Measurements from ENCODE around the gene ZNF324. TPM values are rescaled to one million over a fixed set of nuclear protein-coding genes. Genes with fewer than 3 reads are reported as not detected.
"Not testable (repeated sequence)": the region's sequence is repeated elsewhere in the genome, so short reads cannot be mapped to it uniquely, and the experiment has no call there.

The ZNF324 gene
- 10 to 100 TPM in 1 of 12 donors, 1 to 10 TPM in 10, not detected in 1; 3.8 to 11.7 (median 4.6) TPM for polyA plus RNA-seq (ENCODE audit: insufficient read length in 12 of 12)
- long read RNA-seq, donor 1, partial matches to known transcripts = 0 of 3 reads
- long read RNA-seq, donor 1, other reads (novel, unspliced or antisense) = 0 of 3 reads
- long read RNA-seq, donor 2, partial matches to known transcripts = 0 of 1 reads
- long read RNA-seq, donor 2, other reads (novel, unspliced or antisense) = 0 of 1 reads
- long read RNA-seq, donor 3 = 0 reads
- long read RNA-seq, donor 4 = 0 reads
- long read RNA-seq, donor 5 = 0 reads
- long read RNA-seq, donor 6, partial matches to known transcripts = 26 of 27 reads
- long read RNA-seq, donor 6, other reads (novel, unspliced or antisense) = 0 of 27 reads
- long read RNA-seq, donor 7 = 0 reads
- long read RNA-seq, donor 8, partial matches to known transcripts = 0 of 2 reads
- long read RNA-seq, donor 8, other reads (novel, unspliced or antisense) = 0 of 2 reads
- long read RNA-seq, donor 9 = 0 reads
- long read RNA-seq, donor 10, partial matches to known transcripts = 0 of 2 reads
- long read RNA-seq, donor 10, other reads (novel, unspliced or antisense) = 0 of 2 reads
- long read RNA-seq, donor 11 = 0 reads

DNA sequence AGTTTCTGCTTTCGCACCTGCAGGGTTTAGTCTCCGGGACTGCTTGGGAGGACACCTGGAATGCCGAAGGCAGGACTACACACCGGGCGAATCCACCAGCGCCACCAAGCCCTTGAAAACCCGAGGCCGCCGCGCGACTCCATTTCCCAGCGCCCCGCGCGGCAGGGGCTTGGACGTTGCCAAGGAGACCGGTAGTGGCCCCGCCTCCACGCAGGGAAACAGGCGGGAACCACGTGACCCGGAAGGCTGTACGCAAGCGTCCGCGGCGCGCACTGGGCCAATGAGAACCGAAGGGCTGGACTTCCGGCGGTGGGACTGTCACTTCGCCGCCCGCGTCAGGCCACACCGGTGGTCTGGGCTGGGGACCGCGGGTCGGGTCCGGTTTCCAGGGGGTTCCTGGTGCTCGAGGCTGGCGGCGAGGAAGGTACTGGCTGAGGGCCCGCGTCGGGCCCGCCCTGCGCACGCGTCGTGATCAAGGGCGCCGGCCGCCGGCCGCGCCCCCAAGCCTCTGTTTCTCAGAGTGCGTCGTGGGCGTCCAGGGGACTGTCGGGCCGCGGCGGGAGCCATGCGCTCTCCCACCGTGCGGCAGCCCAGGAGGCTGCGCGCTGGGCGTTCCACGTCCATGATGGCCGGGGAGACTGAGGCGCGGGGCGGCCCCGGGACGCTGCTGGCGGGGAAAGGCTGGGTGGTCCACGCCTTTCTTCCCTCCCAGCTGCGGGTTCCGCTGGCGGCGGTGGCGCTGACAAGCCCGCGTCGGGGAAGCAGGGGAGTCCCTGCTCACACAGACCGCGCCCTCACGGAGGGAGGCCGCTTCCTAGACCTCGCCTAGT, at the start of gene ZNF324:
TSS of gene ZNF324 (plus strand) at position 321 of the 830 bp plus-strand sequence. CDS start 2,106 bp downstream, outside the sequence.
- peak; percentile 98 for DNase-seq

GRCh38 chr19:58428617-58429016, 38.3 kb upstream of the ZNF324 start:
- DNase-seq = no peak

- DNase-seq = no peak
These were observed 37.1 kb upstream of the ZNF324 start for GRCh38 chr19:58429745-58430144.

GRCh38 chr19:58434217-58434616, 32.7 kb upstream of the ZNF324 start:
- DNase-seq = no peak

GRCh38 chr19:58439576-58440554, 27.0 kb upstream of the ZNF324 start, which contains the start of gene ZNF132:
Gene ZNF132 (minus strand): TSS chr19:58440153. CDS start chr19:58439821, 332 bp downstream.
- DNase-seq = peak; percentile 99

- DNase-seq = peak; percentile 15
These were observed 26.3 kb upstream of the ZNF324 start for GRCh38 chr19:58440556-58440955.

DNA sequence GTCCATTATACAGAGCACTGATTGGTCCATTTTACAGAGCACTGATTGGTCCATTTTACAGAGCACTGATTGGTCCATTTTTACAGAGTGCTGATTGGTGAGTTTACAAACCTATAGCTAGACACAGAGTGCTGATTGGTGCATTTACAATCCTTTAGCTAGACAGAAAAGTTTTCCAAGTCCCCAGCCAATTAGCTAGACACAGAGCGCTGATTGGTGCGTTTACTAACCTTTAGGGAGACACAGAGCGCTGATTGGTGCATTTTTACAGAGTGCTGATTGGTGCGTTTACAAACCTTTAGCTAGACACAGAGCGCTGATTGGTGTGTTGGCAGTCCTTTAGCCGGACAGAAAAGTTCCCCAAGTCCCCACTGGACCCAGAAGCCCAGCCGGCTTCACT, 23.9 kb upstream of the ZNF324 start:
- DNase-seq = not testable (repeated sequence)

- not testable (repeated sequence) for DNase-seq
These were observed 18.0 kb upstream of the ZNF324 start for GRCh38 chr19:58448860-58449259.

DNA sequence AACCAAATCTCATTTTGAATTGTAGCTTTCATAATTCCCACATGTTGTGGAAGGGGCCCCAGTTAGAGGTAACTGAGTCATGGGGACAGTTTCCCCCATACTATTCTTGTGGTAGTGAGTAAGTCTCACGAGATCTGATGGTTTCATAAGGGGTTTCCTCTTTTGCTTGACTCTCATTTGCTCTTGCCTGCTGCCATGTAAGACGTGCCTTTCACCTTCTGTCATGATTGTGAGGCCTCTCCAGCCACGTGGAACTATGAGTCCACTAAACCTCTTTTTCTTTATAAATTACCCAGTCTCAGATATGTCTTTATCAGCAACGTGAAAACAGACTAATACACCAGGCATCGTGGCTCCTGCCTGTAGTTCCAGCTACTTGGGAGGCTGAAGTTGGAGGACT, 16.9 kb upstream of the ZNF324 start:
- not testable (repeated sequence) for DNase-seq

- no peak for DNase-seq
These were observed 16.0 kb upstream of the ZNF324 start for GRCh38 chr19:58450856-58451357.

- DNase-seq = peak; percentile 96
These were observed 15.3 kb upstream of the ZNF324 start, which contains the start of gene ZNF324B for GRCh38 chr19:58451358-58452101. Gene ZNF324B (plus strand): TSS chr19:58451622. CDS start chr19:58453702, 2,080 bp downstream.

DNA sequence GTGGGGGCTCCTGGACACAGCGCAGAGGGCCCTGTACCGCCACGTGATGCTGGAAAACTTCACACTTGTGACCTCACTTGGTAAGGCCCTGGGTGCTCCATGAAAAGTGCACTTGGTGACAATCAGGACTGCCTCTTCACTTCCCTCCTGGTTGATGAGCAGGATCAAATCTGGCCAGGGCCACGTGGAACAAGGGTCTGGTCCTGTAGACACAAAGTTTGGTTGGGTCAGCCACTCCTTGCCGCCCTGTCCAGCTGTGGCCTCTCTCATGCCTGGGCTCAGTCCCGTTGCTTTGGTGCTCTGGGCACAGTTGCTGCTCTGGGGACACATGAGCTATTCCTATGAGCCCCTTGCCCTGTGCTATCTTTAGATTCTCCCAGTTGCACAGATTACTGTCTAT, 13.1 kb upstream of the ZNF324 start:
- DNase-seq = no peak

GRCh38 chr19:58455306-58455705, 11.6 kb upstream of the ZNF324 start:
- no peak for DNase-seq

DNA sequence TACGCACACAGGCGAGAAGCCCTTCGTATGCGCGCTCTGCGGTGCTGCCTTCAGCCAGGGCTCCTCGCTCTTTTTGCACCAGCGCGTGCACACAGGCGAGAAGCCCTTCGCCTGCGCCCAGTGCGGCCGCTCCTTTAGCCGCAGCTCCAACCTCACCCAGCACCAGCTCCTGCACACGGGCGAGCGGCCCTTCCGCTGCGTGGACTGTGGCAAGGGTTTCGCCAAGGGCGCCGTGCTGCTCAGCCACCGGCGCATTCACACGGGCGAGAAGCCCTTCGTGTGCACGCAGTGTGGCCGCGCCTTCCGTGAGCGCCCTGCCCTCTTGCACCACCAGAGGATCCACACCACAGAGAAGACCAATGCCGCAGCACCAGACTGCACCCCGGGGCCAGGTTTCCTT, 10.8 kb upstream of the ZNF324 start:
- no peak for DNase-seq

DNA sequence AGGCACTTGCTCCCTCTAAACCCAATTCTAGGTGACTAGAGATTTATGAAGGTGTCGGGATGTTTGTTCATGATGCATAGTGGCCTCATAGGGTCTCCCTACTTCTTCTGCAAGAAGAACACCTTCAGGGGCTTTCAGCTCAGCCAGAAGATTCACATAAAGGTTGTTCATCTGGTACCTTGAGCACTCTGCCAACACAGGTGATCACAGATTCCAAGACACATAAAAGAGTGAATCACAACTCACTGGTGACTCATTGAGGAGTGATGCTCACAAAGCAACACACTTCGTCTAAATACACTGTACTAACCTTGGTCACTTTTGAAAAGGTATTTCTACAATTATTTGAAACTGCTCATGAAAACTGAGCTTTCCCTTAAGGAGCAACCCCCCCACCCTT, 6.8 kb upstream of the ZNF324 start:
- no peak for DNase-seq

DNA sequence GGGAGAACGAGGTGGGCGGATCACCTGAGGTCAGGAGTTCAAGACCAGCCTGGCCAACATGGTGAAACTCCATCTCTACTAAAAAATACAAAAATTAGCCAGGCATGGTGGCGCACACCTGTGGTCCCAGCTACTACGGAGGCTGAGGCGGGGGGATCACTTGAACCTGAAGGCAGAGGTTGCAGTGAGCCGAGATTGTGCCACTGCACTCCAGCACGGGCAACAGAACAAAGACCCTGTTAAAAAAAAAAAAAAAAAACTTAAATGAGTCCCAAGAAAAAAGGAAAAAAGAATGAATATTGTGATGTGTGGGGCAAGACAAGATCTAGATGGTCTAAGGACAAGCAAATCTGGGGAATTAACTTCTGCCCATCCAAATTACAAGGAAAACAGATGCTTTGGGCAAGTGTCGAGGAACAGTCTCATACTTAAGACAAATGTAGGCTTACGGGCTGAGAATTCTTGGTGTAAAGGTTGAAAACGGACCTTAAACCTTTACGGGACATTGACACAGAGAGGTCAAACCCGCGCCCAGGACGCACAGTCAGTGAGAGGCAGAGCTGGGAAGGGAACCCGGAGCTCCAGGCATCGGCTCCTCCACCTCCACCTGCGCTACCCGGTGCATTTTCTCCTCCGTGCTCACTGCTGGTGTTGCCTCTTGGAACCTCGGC, 656 bp upstream of the ZNF324 start:
- DNase-seq = no peak

DNA sequence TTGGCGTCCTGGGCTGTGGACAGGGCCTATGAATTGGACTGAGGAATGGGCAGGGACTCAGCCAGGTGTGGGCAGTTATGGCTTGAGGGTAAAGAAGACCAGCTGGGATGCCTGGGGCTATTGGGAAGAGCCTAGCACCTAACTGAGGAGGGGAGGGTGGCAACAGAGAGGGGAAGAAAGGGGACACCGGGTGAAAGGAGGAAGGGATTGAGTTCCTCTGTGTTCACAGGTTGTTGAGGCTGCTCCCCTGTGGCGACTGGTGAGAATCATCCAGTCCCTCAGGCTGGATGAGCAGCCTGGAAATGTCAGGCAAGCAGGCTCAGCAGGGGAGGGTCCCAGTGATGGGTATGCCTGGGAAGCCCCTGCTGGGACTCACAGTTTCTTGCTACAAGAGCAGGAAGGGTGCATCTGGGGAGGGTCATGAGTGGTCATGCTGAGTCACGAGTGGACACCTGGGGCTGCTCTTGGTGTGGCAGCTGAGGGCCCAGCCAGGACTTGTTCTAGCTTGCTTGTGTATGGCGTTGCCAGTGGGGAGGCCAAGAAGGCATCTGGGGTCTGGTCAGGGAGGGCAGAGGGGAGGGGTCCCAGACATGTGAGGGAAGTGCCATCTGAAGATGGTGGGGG, 1.4 kb downstream of the ZNF324 start:
- DNase-seq = no peak

DNA sequence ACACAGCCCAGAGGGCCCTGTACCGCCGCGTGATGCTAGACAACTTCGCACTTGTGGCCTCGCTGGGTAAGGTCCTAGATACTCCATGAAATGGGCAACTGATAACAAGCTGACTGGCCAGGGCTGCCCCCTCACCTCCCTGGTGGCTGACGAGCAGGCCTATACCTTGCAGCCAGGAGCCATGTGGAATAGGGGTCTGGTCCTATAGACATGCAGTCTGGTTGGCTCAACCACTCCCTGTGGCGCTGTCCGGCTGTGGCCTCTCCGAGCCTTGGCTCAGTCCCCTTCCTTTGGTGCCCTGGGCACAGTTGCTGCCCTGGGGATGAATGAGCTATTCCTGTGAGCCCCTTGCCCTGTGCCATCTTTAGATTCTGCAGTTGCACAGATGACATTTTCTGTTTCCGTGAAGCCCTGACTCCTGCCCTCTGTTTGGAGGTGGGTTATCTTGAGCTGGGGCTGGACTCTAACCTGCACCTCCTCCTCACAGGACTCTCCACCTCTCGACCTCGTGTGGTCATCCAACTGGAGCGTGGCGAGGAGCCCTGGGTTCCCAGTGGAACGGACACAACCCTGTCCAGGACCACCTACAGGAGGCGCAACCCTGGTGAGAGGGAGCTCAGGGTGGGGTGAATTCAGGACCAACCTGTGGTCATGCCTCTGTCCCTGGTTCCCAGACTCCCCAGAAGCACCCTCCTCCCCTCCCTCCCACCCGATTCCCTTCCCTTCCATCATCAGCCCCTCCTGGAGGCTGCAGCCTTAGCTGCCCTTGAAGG, 2.5 kb downstream of the ZNF324 start:
- no peak for DNase-seq
